ENCODE measurements around the gene MUC6. TPM values are rescaled to one million over a fixed set of nuclear protein-coding genes. Genes with fewer than 3 reads are reported as not detected.

Gene MUC6
- total RNA-seq, 4 donors from 2014 or later: 0.19 TPM; not detected in 3

- no peaks in the 10 kb centered on the region for H3K4me1 ChIP-seq
- H3K4me3 ChIP-seq: no peak overlapping the region
- H3K27me3 ChIP-seq: no peaks in the 10 kb centered on the region
- intact Hi-C loops (cut with DNase I): no loop called here
- DNase-seq: no peak
- H3K36me3 ChIP-seq: peaks cover 27 to 55% (median 30%) of the 10 kb centered on the region in 3 donors
- no peaks in the 10 kb centered on the region for H3K9me3 ChIP-seq
- 94 to 100% methylated on average over 1 to 7 of the region's 12 CpGs for WGBS, 2 donors
- TF ChIP-seq CTCF (IDR thresholded peaks at IDR 0.05): no peak
- TF ChIP-seq POLR2A (IDR thresholded peaks at IDR 0.05): no peak
- H3K27ac ChIP-seq: no peak overlapping the region
These were observed 22.9 kb downstream of the MUC6 start for GRCh38 chr11:1013631-1013935.

GRCh38 chr11:1012740-1013630, 23.5 kb downstream of the MUC6 start:
- no peak overlapping the region for H3K27ac ChIP-seq
- TF ChIP-seq POLR2A (IDR thresholded peaks at IDR 0.05) (no peak), CTCF (IDR thresholded peaks at IDR 0.05) (no peak)
- intact Hi-C loops (cut with DNase I): no loop called here
- no peak for DNase-seq
- H3K4me3 ChIP-seq: no peak overlapping the region
- peaks cover 30 to 61% (median 33%) of the 10 kb centered on the region in 3 donors for H3K36me3 ChIP-seq
- H3K4me1 ChIP-seq: no peaks in the 10 kb centered on the region
- no peaks in the 10 kb centered on the region for H3K27me3 ChIP-seq
- 80% methylated on average over 1 of the region's 28 CpGs; no CpG with 5 or more reads in 1 of the 2 donors for WGBS, 2 donors
- H3K9me3 ChIP-seq: no peaks in the 10 kb centered on the region

- DNase-seq: no peak
- no peak for TF ChIP-seq POLR2A (IDR thresholded peaks at IDR 0.05)
- no peak for TF ChIP-seq CTCF (IDR thresholded peaks at IDR 0.05)
- Histone ChIP-seq H3K27ac (no peak overlapping the region), H3K36me3 (peaks cover 30 to 68% (median 37%) of the 10 kb centered on the region in 3 donors), H3K9me3 (no peaks in the 10 kb centered on the region), H3K27me3 (no peaks in the 10 kb centered on the region), H3K4me1 (no peaks in the 10 kb centered on the region), H3K4me3 (no peak overlapping the region)
- intact Hi-C loops (cut with DNase I): no loop called here
- WGBS, 2 donors: 93 to 100% methylated on average over 7 to 8 of the region's 17 CpGs
These were observed 24.2 kb downstream of the MUC6 start for GRCh38 chr11:1012291-1012690.

GRCh38 chr11:1011320-1011698, 25.2 kb downstream of the MUC6 start:
- peaks cover 32 to 77% (median 37%) of the 10 kb centered on the region in 3 donors for H3K36me3 ChIP-seq
- H3K4me3 ChIP-seq: no peak overlapping the region
- H3K4me1 ChIP-seq: no peaks in the 10 kb centered on the region
- H3K27ac ChIP-seq: no peak overlapping the region
- no peaks in the 10 kb centered on the region for H3K27me3 ChIP-seq
- WGBS, 2 donors: 80% methylated on average over 2 of the region's 17 CpGs; no CpG with 5 or more reads in 1 of the 2 donors
- no peak for TF ChIP-seq POLR2A (IDR thresholded peaks at IDR 0.05)
- TF ChIP-seq CTCF (IDR thresholded peaks at IDR 0.05): no peak
- H3K9me3 ChIP-seq: no peaks in the 10 kb centered on the region
- no peak for DNase-seq
- intact Hi-C loops (cut with DNase I): no loop called here

GRCh38 chr11:1010551-1011319, 25.8 kb downstream of the MUC6 start:
- intact Hi-C loops (cut with DNase I): no loop called here
- no peaks in the 10 kb centered on the region for H3K9me3 ChIP-seq
- no peaks in the 10 kb centered on the region for H3K27me3 ChIP-seq
- 87 to 90% methylated on average over 13 to 17 of the region's 35 CpGs for WGBS, 2 donors
- TF ChIP-seq CTCF (IDR thresholded peaks at IDR 0.05): no peak
- TF ChIP-seq POLR2A (IDR thresholded peaks at IDR 0.05): no peak
- H3K36me3 ChIP-seq: peaks cover 37 to 83% (median 37%) of the 10 kb centered on the region in 3 donors
- H3K4me1 ChIP-seq: peaks cover 0 to 4% (median 0%) of the 10 kb centered on the region in 3 donors
- H3K4me3 ChIP-seq: no peak overlapping the region
- no peak for DNase-seq
- H3K27ac ChIP-seq: no peak overlapping the region
